WTC11 (cell line): ENCODE measurements around the gene GNG13. TPM values are rescaled to one million over a fixed set of nuclear protein-coding genes. Genes with fewer than 3 reads are reported as not detected.

Source experiments
- ATAC-seq: fragments of 200-7000 bp; cut with Tn5 transposase; 2 replicates; pipeline ENCODE4 v1.10.0; 2021; ENCODE audit warnings: mild to moderate bottlenecking, moderate library complexity
- CTCF ChIA-PET: fragments of 300-600 bp; sonication (Branson Sonifier 250); formaldehyde crosslinking; loops from one replicate; lab custom pipeline; 2021; ENCODE audit warnings: antibody characterized with exemption; lab: Charles Lee
- POLR2A ChIA-PET: fragments of 350-600 bp; sonication (Branson Sonifier 250); formaldehyde crosslinking; loops from one replicate; lab custom pipeline; 2021; ENCODE audit warnings: antibody characterized with exemption; lab: Charles Lee
- DNase-seq: peaks from one replicate; pipeline ENCODE4 v3.0.0; 2021; ENCODE audit warnings: low spot score
- H3K27ac Mint-ChIP-seq: 2 replicates; pipeline ENCODE4 v1.8.0; 2021; ENCODE audit warnings: mixed read lengths
- H3K27me3 Mint-ChIP-seq: 2 replicates; pipeline ENCODE4 v1.8.0; 2021; ENCODE audit warnings: low read depth, mild to moderate bottlenecking, moderate library complexity, mixed read lengths
- H3K36me3 Mint-ChIP-seq: 2 replicates; pipeline ENCODE4 v1.8.0; 2021; ENCODE audit warnings: mixed read lengths
- H3K4me1 Mint-ChIP-seq: 2 replicates; pipeline ENCODE4 v1.8.0; 2022; ENCODE audit warnings: mixed read lengths
- H3K4me3 Mint-ChIP-seq: 2 replicates; pipeline ENCODE4 v1.8.0; 2021; ENCODE audit warnings: mild to moderate bottlenecking, moderate library complexity, mixed read lengths
- H3K9me3 Mint-ChIP-seq: 2 replicates; pipeline ENCODE4 v1.8.0; 2021; ENCODE audit warnings: mixed read lengths
- CREM ChIP-seq: sonication (generic); formaldehyde crosslinking; IDR thresholded peaks from 2 replicates; pipeline ENCODE4 v1.8.1; 2022; ENCODE audit warnings: mild to moderate bottlenecking, missing genetic modification reagents, moderate library complexity
- MXD4 ChIP-seq: fragments of 250-450 bp; sonication (Bioruptor Pico); IDR thresholded peaks from 2 replicates; pipeline ENCODE4 v1.8.0; 2021; ENCODE audit warnings: mild to moderate bottlenecking, moderate library complexity, borderline replicate concordance
- NR3C1 ChIP-seq: sonication (generic); formaldehyde crosslinking; conservative IDR thresholded peaks from 2 replicates; pipeline ENCODE4 v1.8.1; 2023; ENCODE audit warnings: low read depth, mild to moderate bottlenecking, missing genetic modification reagents
- PRRX2 ChIP-seq: fragments of 250-450 bp; sonication (Bioruptor Pico); IDR thresholded peaks from 2 replicates; pipeline ENCODE4 v1.8.0; 2021; ENCODE audit warnings: mild to moderate bottlenecking
- TP53 ChIP-seq: sonication (generic); formaldehyde crosslinking; IDR thresholded peaks from 2 replicates; pipeline ENCODE4 v1.8.1; 2023; ENCODE audit warnings: mild to moderate bottlenecking, missing genetic modification reagents
- ZNF121 ChIP-seq: sonication (generic); formaldehyde crosslinking; IDR thresholded peaks from 2 replicates; pipeline ENCODE4 v1.8.0; 2023; ENCODE audit warnings: missing genetic modification reagents
- ZNF423 ChIP-seq: fragments of 250-450 bp; sonication (Bioruptor Pico); IDR thresholded peaks from 2 replicates; pipeline ENCODE4 v2.1.2; 2022; ENCODE audit warnings: mild to moderate bottlenecking, moderate library complexity
- ZNF671 ChIP-seq: fragments of 250-450 bp; sonication (Bioruptor Pico); IDR thresholded peaks from 2 replicates; pipeline ENCODE4 v1.8.0; 2021; ENCODE audit warnings: mild to moderate bottlenecking
- total RNA-seq: library from RNA; stranded (reverse); gene quantifications from 3 replicates; pipeline ENCODE4 v1.2.3, GENCODE V29; 2021
- TF ChIP-seq, protein P1 (sequence below): fragments of 250-450 bp; sonication (Bioruptor Pico); IDR thresholded peaks from 2 replicates; pipeline ENCODE4 v2.1.2; 2022; ENCODE audit warnings: mild to moderate bottlenecking, moderate library complexity
- TF ChIP-seq, protein P2 (sequence below): sonication (generic); formaldehyde crosslinking; IDR thresholded peaks from 2 replicates; pipeline ENCODE4 v1.8.1; 2022; ENCODE audit warnings: low read depth, mild to moderate bottlenecking, moderate library complexity, missing genetic modification reagents, borderline replicate concordance
- TF ChIP-seq, protein P3 (sequence below): fragments of 250-450 bp; sonication (Bioruptor Pico); IDR thresholded peaks from 2 replicates; pipeline ENCODE4 v1.9.0; 2021; ENCODE audit warnings: mild to moderate bottlenecking
- TF ChIP-seq, protein P4 (sequence below): sonication (generic); formaldehyde crosslinking; IDR thresholded peaks from 2 replicates; pipeline ENCODE4 v1.8.1; 2023; ENCODE audit warnings: mild to moderate bottlenecking, missing genetic modification reagents, borderline replicate concordance
- TF ChIP-seq, protein P5 (sequence below): sonication (generic); formaldehyde crosslinking; IDR thresholded peaks from 2 replicates; pipeline ENCODE4 v1.8.1; 2023; ENCODE audit warnings: mild to moderate bottlenecking, missing genetic modification reagents, moderate library complexity
- TF ChIP-seq, protein P6 (sequence below): fragments of 250-450 bp; sonication (Bioruptor Pico); IDR thresholded peaks from 2 replicates; pipeline ENCODE4 v1.9.0; 2021; ENCODE audit warnings: mild to moderate bottlenecking

GNG13 gene
- total RNA-seq, 1 experiment from 2014 or later = not detected

- TF ChIP-seq TP53 (CRISPR knock-in tag) = no peak
- TF ChIP-seq, protein P1, sequence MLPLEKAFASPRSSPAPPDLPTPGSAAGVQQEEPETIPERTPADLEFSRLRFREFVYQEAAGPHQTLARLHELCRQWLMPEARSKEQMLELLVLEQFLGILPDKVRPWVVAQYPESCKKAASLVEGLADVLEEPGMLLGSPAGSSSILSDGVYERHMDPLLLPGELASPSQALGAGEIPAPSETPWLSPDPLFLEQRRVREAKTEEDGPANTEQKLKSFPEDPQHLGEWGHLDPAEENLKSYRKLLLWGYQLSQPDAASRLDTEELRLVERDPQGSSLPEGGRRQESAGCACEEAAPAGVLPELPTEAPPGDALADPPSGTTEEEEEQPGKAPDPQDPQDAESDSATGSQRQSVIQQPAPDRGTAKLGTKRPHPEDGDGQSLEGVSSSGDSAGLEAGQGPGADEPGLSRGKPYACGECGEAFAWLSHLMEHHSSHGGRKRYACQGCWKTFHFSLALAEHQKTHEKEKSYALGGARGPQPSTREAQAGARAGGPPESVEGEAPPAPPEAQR (CRISPR knock-in tag) = no peak
Observed at GRCh38 chr16:844638-845350, 44.3 kb upstream of the GNG13 start (continued).

DNA sequence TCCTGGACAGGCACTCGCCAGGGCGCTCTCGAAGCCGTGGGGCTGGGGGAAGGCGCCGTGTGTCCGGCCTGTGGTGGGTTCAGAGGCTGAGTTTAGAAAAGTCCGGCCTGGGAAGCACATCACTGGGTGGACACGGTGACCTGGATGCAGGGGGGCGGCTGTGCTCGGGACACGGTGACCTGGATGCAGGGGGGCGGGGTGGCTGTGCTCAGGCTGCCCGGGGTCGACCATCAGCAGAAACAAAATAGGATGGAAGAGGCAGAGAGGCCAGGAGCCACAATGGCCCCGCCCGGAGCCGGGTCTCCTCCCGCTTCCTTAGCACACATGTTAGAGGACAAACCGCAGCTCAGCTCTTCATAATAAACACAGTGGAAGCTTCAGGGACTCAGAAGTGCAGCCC, 43.2 kb upstream of the GNG13 start:
- no peak overlapping the region for H3K4me3 Mint-ChIP-seq

DNA sequence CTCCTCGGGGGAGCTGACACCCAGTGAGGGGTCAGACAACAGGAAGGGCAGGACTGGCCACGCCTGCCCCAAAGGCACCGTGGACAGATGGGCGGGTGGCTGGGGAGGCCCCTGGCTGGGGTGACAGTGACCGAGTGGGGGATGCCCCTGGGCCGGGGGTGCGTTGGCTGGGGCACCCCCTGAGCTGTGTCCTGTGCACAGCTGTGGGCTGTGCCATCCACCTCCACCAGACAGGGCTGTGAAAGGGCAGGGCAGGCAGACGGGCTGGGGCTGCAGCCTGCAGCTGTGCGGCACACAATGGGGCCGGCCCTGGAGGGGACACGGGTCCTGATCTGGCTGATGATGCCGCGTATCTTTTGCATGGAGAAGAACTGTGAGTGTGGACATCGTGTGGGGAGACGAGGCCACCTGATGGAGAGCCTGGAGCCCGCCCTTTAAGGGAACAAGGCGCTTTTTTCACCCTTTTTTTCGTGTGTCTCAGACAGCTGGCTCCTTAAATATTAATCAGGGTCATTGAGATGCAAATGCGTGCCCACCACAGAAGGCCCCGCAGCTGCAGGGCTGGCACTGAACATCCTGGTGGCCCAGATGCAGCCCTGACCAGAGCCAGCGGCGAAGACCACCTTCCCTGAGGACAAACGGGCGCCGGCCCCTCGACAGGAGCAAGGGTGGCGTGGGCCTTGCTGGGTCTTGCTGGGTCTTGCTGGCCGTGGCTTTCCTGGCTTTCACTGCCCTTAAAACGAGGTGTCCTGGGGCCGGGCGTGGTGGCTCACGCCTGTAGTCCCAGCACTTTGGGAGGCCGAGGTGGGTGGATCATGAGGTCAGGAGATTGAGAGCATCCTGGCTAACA, 42.4 kb upstream of the GNG13 start:
- ChIA-PET POLR2A (no interaction called here), CTCF (no interaction called here)
- Mint-ChIP-seq H3K9me3 (peaks cover 4% of the 10 kb centered on the region; the same call in 1 of the 2 replicates), H3K27me3 (no peaks in the 10 kb centered on the region; the same call in 1 of the 2 replicates), H3K36me3 (peaks cover 3% of the 10 kb centered on the region; the same call in 1 of the 2 replicates), H3K4me1 (peaks cover 2% of the 10 kb centered on the region; the same call in 1 of the 2 replicates), H3K4me3 (no peak overlapping the region), H3K27ac (no peak overlapping the region)
- DNase-seq (no peak), ATAC-seq (no peak)
- TF ChIP-seq NR3C1 (CRISPR knock-in tag) (no peak), MXD4 (CRISPR knock-in tag) (no peak), PRRX2 (CRISPR knock-in tag) (no peak), ZNF671 (CRISPR knock-in tag) (no peak), CREM (CRISPR knock-in tag) (no peak), ZNF423 (CRISPR knock-in tag) (no peak)
- TF ChIP-seq, protein P2, sequence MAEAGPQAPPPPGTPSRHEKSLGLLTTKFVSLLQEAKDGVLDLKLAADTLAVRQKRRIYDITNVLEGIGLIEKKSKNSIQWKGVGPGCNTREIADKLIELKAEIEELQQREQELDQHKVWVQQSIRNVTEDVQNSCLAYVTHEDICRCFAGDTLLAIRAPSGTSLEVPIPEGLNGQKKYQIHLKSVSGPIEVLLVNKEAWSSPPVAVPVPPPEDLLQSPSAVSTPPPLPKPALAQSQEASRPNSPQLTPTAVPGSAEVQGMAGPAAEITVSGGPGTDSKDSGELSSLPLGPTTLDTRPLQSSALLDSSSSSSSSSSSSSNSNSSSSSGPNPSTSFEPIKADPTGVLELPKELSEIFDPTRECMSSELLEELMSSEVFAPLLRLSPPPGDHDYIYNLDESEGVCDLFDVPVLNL (CRISPR knock-in tag) = no peak
- TF ChIP-seq, protein P3, sequence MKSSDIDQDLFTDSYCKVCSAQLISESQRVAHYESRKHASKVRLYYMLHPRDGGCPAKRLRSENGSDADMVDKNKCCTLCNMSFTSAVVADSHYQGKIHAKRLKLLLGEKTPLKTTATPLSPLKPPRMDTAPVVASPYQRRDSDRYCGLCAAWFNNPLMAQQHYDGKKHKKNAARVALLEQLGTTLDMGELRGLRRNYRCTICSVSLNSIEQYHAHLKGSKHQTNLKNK (CRISPR knock-in tag) = no peak
- TF ChIP-seq, protein P4, sequence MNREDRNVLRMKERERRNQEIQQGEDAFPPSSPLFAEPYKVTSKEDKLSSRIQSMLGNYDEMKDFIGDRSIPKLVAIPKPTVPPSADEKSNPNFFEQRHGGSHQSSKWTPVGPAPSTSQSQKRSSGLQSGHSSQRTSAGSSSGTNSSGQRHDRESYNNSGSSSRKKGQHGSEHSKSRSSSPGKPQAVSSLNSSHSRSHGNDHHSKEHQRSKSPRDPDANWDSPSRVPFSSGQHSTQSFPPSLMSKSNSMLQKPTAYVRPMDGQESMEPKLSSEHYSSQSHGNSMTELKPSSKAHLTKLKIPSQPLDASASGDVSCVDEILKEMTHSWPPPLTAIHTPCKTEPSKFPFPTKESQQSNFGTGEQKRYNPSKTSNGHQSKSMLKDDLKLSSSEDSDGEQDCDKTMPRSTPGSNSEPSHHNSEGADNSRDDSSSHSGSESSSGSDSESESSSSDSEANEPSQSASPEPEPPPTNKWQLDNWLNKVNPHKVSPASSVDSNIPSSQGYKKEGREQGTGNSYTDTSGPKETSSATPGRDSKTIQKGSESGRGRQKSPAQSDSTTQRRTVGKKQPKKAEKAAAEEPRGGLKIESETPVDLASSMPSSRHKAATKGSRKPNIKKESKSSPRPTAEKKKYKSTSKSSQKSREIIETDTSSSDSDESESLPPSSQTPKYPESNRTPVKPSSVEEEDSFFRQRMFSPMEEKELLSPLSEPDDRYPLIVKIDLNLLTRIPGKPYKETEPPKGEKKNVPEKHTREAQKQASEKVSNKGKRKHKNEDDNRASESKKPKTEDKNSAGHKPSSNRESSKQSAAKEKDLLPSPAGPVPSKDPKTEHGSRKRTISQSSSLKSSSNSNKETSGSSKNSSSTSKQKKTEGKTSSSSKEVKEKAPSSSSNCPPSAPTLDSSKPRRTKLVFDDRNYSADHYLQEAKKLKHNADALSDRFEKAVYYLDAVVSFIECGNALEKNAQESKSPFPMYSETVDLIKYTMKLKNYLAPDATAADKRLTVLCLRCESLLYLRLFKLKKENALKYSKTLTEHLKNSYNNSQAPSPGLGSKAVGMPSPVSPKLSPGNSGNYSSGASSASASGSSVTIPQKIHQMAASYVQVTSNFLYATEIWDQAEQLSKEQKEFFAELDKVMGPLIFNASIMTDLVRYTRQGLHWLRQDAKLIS (CRISPR knock-in tag) = no peak

More for the DNA sequence above, 43.2 kb upstream of the GNG13 start:
- DNase-seq (no peak), ATAC-seq (no peak)
- H3K27me3 Mint-ChIP-seq = no peaks in the 10 kb centered on the region
- peaks cover 2% of the 10 kb centered on the region; the same call in 1 of the 2 replicates for H3K4me1 Mint-ChIP-seq
- H3K36me3 Mint-ChIP-seq = peaks cover 6% of the 10 kb centered on the region
- peaks cover 12% of the 10 kb centered on the region for H3K9me3 Mint-ChIP-seq
- POLR2A ChIA-PET = no interaction called here
- H3K27ac Mint-ChIP-seq = no peak overlapping the region
- CTCF ChIA-PET = interaction anchor here (1.5 kb wide), 1 partner anchor 35 kb away, joined by 5 read pairs; no protein-coding TSS in a partner anchor
- TF ChIP-seq, protein P5, sequence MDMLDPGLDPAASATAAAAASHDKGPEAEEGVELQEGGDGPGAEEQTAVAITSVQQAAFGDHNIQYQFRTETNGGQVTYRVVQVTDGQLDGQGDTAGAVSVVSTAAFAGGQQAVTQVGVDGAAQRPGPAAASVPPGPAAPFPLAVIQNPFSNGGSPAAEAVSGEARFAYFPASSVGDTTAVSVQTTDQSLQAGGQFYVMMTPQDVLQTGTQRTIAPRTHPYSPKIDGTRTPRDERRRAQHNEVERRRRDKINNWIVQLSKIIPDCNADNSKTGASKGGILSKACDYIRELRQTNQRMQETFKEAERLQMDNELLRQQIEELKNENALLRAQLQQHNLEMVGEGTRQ = no peak
- TF ChIP-seq, protein P6, sequence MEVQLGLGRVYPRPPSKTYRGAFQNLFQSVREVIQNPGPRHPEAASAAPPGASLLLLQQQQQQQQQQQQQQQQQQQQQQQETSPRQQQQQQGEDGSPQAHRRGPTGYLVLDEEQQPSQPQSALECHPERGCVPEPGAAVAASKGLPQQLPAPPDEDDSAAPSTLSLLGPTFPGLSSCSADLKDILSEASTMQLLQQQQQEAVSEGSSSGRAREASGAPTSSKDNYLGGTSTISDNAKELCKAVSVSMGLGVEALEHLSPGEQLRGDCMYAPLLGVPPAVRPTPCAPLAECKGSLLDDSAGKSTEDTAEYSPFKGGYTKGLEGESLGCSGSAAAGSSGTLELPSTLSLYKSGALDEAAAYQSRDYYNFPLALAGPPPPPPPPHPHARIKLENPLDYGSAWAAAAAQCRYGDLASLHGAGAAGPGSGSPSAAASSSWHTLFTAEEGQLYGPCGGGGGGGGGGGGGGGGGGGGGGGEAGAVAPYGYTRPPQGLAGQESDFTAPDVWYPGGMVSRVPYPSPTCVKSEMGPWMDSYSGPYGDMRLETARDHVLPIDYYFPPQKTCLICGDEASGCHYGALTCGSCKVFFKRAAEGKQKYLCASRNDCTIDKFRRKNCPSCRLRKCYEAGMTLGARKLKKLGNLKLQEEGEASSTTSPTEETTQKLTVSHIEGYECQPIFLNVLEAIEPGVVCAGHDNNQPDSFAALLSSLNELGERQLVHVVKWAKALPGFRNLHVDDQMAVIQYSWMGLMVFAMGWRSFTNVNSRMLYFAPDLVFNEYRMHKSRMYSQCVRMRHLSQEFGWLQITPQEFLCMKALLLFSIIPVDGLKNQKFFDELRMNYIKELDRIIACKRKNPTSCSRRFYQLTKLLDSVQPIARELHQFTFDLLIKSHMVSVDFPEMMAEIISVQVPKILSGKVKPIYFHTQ (CRISPR knock-in tag) = no peak
- no peak for TF ChIP-seq ZNF121 (CRISPR knock-in tag)
